ENCODE measurements around the gene ZNF672. TPM values are rescaled to one million over a fixed set of nuclear protein-coding genes. Genes with fewer than 3 reads are reported as not detected.

Gene ZNF672
- total RNA-seq, 1 donor = 15.2 TPM

- DNase-seq (ENCODE audit: insufficient read length, low spot score, missing footprints) = peak; percentile 68
- H2AFZ ChIP-seq (ENCODE audit: low read length) = no peak overlapping the region
- no peak overlapping the region for H3K4me3 ChIP-seq (ENCODE audit: insufficient read depth, low read length)
- H3K79me2 ChIP-seq (ENCODE audit: insufficient read depth, low read length) = no peaks in the 10 kb centered on the region
- no peak overlapping the region for H3K4me2 ChIP-seq (ENCODE audit: insufficient read depth, low read length)
- H3K36me3 ChIP-seq (ENCODE audit: insufficient read depth, low read length) = peaks cover 28% of the 10 kb centered on the region
- TF ChIP-seq CTCF (IDR thresholded peaks at IDR 0.05; ENCODE audit: extremely low read depth, low read depth, low read length) = no peak
- H3K4me1 ChIP-seq (ENCODE audit: insufficient read depth, low read length) = peaks cover 12% of the 10 kb centered on the region
- H3K27ac ChIP-seq (ENCODE audit: low read depth, low read length) = no peak overlapping the region
- peaks cover 19% of the 10 kb centered on the region for H4K20me1 ChIP-seq (ENCODE audit: insufficient read depth, low read length)
- no peaks in the 10 kb centered on the region for H3K9me3 ChIP-seq (ENCODE audit: low read depth, low read length)
- no peaks in the 10 kb centered on the region for H3K27me3 ChIP-seq (ENCODE audit: insufficient read depth, low read length)
Observed at GRCh38 chr1:248810000-248810726, 27.9 kb upstream of the ZNF672 start.

- Histone ChIP-seq H3K36me3 (ENCODE audit: insufficient read depth, low read length) (peaks cover 35% of the 10 kb centered on the region), H3K27me3 (ENCODE audit: insufficient read depth, low read length) (no peaks in the 10 kb centered on the region), H3K4me1 (ENCODE audit: insufficient read depth, low read length) (peaks cover 12% of the 10 kb centered on the region), H3K9me3 (ENCODE audit: low read depth, low read length) (no peaks in the 10 kb centered on the region), H2AFZ (ENCODE audit: low read length) (no peak overlapping the region), H3K4me3 (ENCODE audit: insufficient read depth, low read length) (no peak overlapping the region), H3K4me2 (ENCODE audit: insufficient read depth, low read length) (peak overlapping the region; percentile 47), H3K79me2 (ENCODE audit: insufficient read depth, low read length) (peaks cover 4% of the 10 kb centered on the region), H4K20me1 (ENCODE audit: insufficient read depth, low read length) (peaks cover 23% of the 10 kb centered on the region), H3K27ac (ENCODE audit: low read depth, low read length) (no peak overlapping the region)
- TF ChIP-seq CTCF (IDR thresholded peaks at IDR 0.05; ENCODE audit: extremely low read depth, low read depth, low read length) = no peak
- peak; percentile 95 for DNase-seq (ENCODE audit: insufficient read length, low spot score, missing footprints)
Observed at GRCh38 chr1:248810727-248811513, 27.1 kb upstream of the ZNF672 start.

- peak; percentile 71 for DNase-seq (ENCODE audit: insufficient read length, low spot score, missing footprints)
- no peak overlapping the region for H3K27ac ChIP-seq (ENCODE audit: low read depth, low read length)
- H3K36me3 ChIP-seq (ENCODE audit: insufficient read depth, low read length) = peaks cover 39% of the 10 kb centered on the region
- H3K79me2 ChIP-seq (ENCODE audit: insufficient read depth, low read length) = peaks cover 12% of the 10 kb centered on the region
- peaks cover 26% of the 10 kb centered on the region for H4K20me1 ChIP-seq (ENCODE audit: insufficient read depth, low read length)
- H2AFZ ChIP-seq (ENCODE audit: low read length) = no peak overlapping the region
- no peaks in the 10 kb centered on the region for H3K27me3 ChIP-seq (ENCODE audit: insufficient read depth, low read length)
- H3K4me2 ChIP-seq (ENCODE audit: insufficient read depth, low read length) = no peak overlapping the region
- H3K4me1 ChIP-seq (ENCODE audit: insufficient read depth, low read length) = peaks cover 12% of the 10 kb centered on the region
- H3K4me3 ChIP-seq (ENCODE audit: insufficient read depth, low read length) = no peak overlapping the region
- H3K9me3 ChIP-seq (ENCODE audit: low read depth, low read length) = no peaks in the 10 kb centered on the region
- no peak for TF ChIP-seq CTCF (IDR thresholded peaks at IDR 0.05; ENCODE audit: extremely low read depth, low read depth, low read length)
Observed at GRCh38 chr1:248811514-248812490, 26.2 kb upstream of the ZNF672 start.

Data from osteoblast (primary cell).